Measurements from ENCODE around the gene NDC1.

Gene NDC1

GRCh38 chr1:53729456-53730223 lies 108.5 kb downstream of the NDC1 start:
- DNase-seq = no peak

GRCh38 chr1:53728702-53729455 lies 109.2 kb downstream of the NDC1 start:
- DNase-seq = no peak

- DNase-seq = no peak
Measured at GRCh38 chr1:53728196-53728595, 109.9 kb downstream of the NDC1 start.

GRCh38 chr1:53727461-53728092 lies 110.5 kb downstream of the NDC1 start:
- DNase-seq = no peak

GRCh38 chr1:53726009-53726600 lies 112.0 kb downstream of the NDC1 start:
- DNase-seq = no peak

- no peak for DNase-seq
Measured at GRCh38 chr1:53725238-53725689, 112.8 kb downstream of the NDC1 start.

- no peak for DNase-seq
Measured at GRCh38 chr1:53722025-53722424, 116.1 kb downstream of the NDC1 start.

- DNase-seq = no peak
Measured at GRCh38 chr1:53721088-53721487, 117.0 kb downstream of the NDC1 start.

GRCh38 chr1:53719469-53719868 lies 118.6 kb downstream of the NDC1 start:
- DNase-seq = no peak

GRCh38 chr1:53718443-53718842 lies 119.7 kb downstream of the NDC1 start:
- no peak for DNase-seq

GRCh38 chr1:53717025-53717804 lies 120.9 kb downstream of the NDC1 start:
- DNase-seq = no peak

- no peak for DNase-seq
Measured at GRCh38 chr1:53716150-53716549, 121.9 kb downstream of the NDC1 start.

- no peak for DNase-seq
Measured at GRCh38 chr1:53715478-53715877, 122.6 kb downstream of the NDC1 start.
